Measurements from ENCODE around the gene AR.
A peak's percentile ranks its signal among the peaks of the same experiment; 100 is the strongest.

The AR gene

GRCh38 chrX:67749536-67749935 is 205.7 kb downstream of the AR start:
- no peaks in the 10 kb centered on the region for H3K27me3 Mint-ChIP-seq
- intact Hi-C loops (cut with micrococcal nuclease) = no loop called here
- H3K4me3 Mint-ChIP-seq = no peak overlapping the region
- H3K27ac Mint-ChIP-seq = no peak overlapping the region
- no peaks in the 10 kb centered on the region for H3K9me3 Mint-ChIP-seq
- H3K4me1 Mint-ChIP-seq (ENCODE audit: low read depth) = peaks cover 17% of the 10 kb centered on the region
- no peaks in the 10 kb centered on the region for H3K36me3 Mint-ChIP-seq (ENCODE audit: low read depth)

GRCh38 chrX:67750694-67751093 is 206.9 kb downstream of the AR start:
- intact Hi-C loops (cut with micrococcal nuclease) = no loop called here
- H3K27ac Mint-ChIP-seq = no peak overlapping the region

GRCh38 chrX:67759018-67759417 is 215.2 kb downstream of the AR start:
- H3K4me3 Mint-ChIP-seq = no peak overlapping the region
- intact Hi-C loops (cut with micrococcal nuclease) = no loop called here
- no peak overlapping the region for H3K27ac Mint-ChIP-seq
- no peaks in the 10 kb centered on the region for H3K36me3 Mint-ChIP-seq (ENCODE audit: low read depth)
- H3K4me1 Mint-ChIP-seq (ENCODE audit: low read depth) = no peaks in the 10 kb centered on the region
- no peaks in the 10 kb centered on the region for H3K9me3 Mint-ChIP-seq
- no peaks in the 10 kb centered on the region for H3K27me3 Mint-ChIP-seq

More at GRCh38 chrX:67750694-67751093, 206.9 kb downstream of the AR start:
- Mint-ChIP-seq H3K4me3 (no peak overlapping the region), H3K9me3 (no peaks in the 10 kb centered on the region), H3K27me3 (no peaks in the 10 kb centered on the region), H3K4me1 (ENCODE audit: low read depth) (peaks cover 11% of the 10 kb centered on the region), H3K36me3 (ENCODE audit: low read depth) (no peaks in the 10 kb centered on the region)

GRCh38 chrX:67777148-67777547 is 233.3 kb downstream of the AR start:
- no peaks in the 10 kb centered on the region for H3K36me3 Mint-ChIP-seq (ENCODE audit: low read depth)
- intact Hi-C loops (cut with micrococcal nuclease) = no loop called here
- H3K27ac Mint-ChIP-seq = no peak overlapping the region
- no peak overlapping the region for H3K4me3 Mint-ChIP-seq
- H3K27me3 Mint-ChIP-seq = no peaks in the 10 kb centered on the region
- H3K9me3 Mint-ChIP-seq = peaks cover 21% of the 10 kb centered on the region
- peaks cover 30% of the 10 kb centered on the region for H3K4me1 Mint-ChIP-seq (ENCODE audit: low read depth)

GRCh38 chrX:67779099-67779498 is 235.3 kb downstream of the AR start:
- H3K36me3 Mint-ChIP-seq (ENCODE audit: low read depth) = no peaks in the 10 kb centered on the region
- intact Hi-C loops (cut with micrococcal nuclease) = no loop called here
- H3K4me3 Mint-ChIP-seq = no peak overlapping the region
- H3K27me3 Mint-ChIP-seq = no peaks in the 10 kb centered on the region
- H3K4me1 Mint-ChIP-seq (ENCODE audit: low read depth) = peaks cover 30% of the 10 kb centered on the region
- H3K27ac Mint-ChIP-seq = peak overlapping the region; percentile 93
- peaks cover 1% of the 10 kb centered on the region for H3K9me3 Mint-ChIP-seq
